ENCODE data around the gene CC2D2B.

GRCh38 chr10:95964756-95965155, 57.0 kb downstream of the CC2D2B start:
- TF ChIP-seq CTCF (IDR thresholded peaks at IDR 0.05) (no peak), POLR2A (IDR thresholded peaks at IDR 0.05) (no peak)
